Thymus (tissue), 11 donors: ENCODE results near the gene MAN1C1. TPM values are rescaled to one million over a fixed set of nuclear protein-coding genes. Genes with fewer than 3 reads are reported as not detected.

Source experiments
- DNase-seq, 9 donors: peaks; one replicate each; pipeline ENCODE4 v3.0.0-alpha.2; 2013; ENCODE audit warnings: low spot score in 9 of 9, low read depth in 6 of 9, missing footprints in 1 of 9
- H3K27ac ChIP-seq, 2 donors: one replicate each; pipeline ENCODE4 v1.5.1; 2013; ENCODE audit warnings: control low read depth in 1 of 2, low read depth in 1 of 2, low read length in 1 of 2, mild to moderate bottlenecking in 1 of 2, moderate library complexity in 1 of 2
- H3K27me3 ChIP-seq, 2 donors: one replicate each; pipeline ENCODE4 v1.5.1; 2013; ENCODE audit warnings: low read length in 1 of 2; ENCODE audit not compliant: control insufficient read depth in 2 of 2, insufficient read depth in 1 of 2
- H3K36me3 ChIP-seq, 2 donors: one replicate each; pipeline ENCODE4 v1.5.1; 2013; ENCODE audit warnings: low read length in 1 of 2, mild to moderate bottlenecking in 1 of 2, moderate library complexity in 1 of 2; ENCODE audit not compliant: control insufficient read depth in 2 of 2, insufficient read depth in 2 of 2
- H3K4me1 ChIP-seq, 2 donors: one replicate each; pipeline ENCODE4 v1.5.1; 2013; ENCODE audit warnings: low read length in 2 of 2; ENCODE audit not compliant: control insufficient read depth in 2 of 2, insufficient read depth in 2 of 2
- H3K4me3 ChIP-seq, 2 donors: one replicate each; pipeline ENCODE4 v1.5.1; 2013; ENCODE audit warnings: low read length in 2 of 2, control low read depth in 1 of 2, mild to moderate bottlenecking in 1 of 2
- H3K9me3 ChIP-seq, 2 donors: one replicate each; pipeline ENCODE4 v1.5.1; 2013; ENCODE audit warnings: low read length in 1 of 2, mild to moderate bottlenecking in 1 of 2; ENCODE audit not compliant: control insufficient read depth in 2 of 2, insufficient read depth in 1 of 2
- WGBS: extraction: QIAGEN DNeasy Blood & Tissue Kit; methylation state at CpG from one replicate; pipeline ENCODE4 v1.1.7; 2013; 5-methylcytosine and 5-hydroxymethylcytosine counted together
- polyA plus RNA-seq: library from polyadenylated mRNA; stranded (reverse); fragments of 200-250 nt; gene quantifications from one replicate; pipeline ENCODE4 v1.2.3, GENCODE V29; 2013
- total RNA-seq: library from RNA; stranded (reverse); fragments of 120-200 nt; gene quantifications from one replicate; pipeline ENCODE4 v1.2.4, GENCODE V29; 2013
- donor health status: healthy.

The MAN1C1 gene
- total and polyA plus RNA-seq, 2 donors = 9.7 to 18.4 TPM

GRCh38 chr1:25622531-25622930 is 5.9 kb downstream of the MAN1C1 start:
- Histone ChIP-seq H3K4me3 (no peak overlapping the region), H3K27ac (no peak overlapping the region), H3K36me3 (no peaks in the 10 kb centered on the region), H3K4me1 (peaks cover 6 to 10% of the 10 kb centered on the region in 2 donors), H3K27me3 (peaks cover 36 to 55% of the 10 kb centered on the region in 2 donors), H3K9me3 (no peaks in the 10 kb centered on the region)
- 93% methylated on average over 6 of the region's 6 CpGs for WGBS
- no peak for DNase-seq

- Histone ChIP-seq H3K9me3 (no peaks in the 10 kb centered on the region), H3K4me1 (peaks cover under 1 to 7% of the 10 kb centered on the region in 2 donors), H3K4me3 (no peak overlapping the region), H3K27ac (no peak overlapping the region), H3K27me3 (peaks cover 32 to 51% of the 10 kb centered on the region in 2 donors), H3K36me3 (no peaks in the 10 kb centered on the region)
- DNase-seq = no peak
- 78% methylated on average over 4 of the region's 4 CpGs for WGBS
These were observed 6.4 kb downstream of the MAN1C1 start for GRCh38 chr1:25623007-25623406.

GRCh38 chr1:25623731-25624130 is 7.1 kb downstream of the MAN1C1 start:
- 83% methylated on average over 4 of the region's 4 CpGs for WGBS
- H3K4me1 ChIP-seq = peaks cover 0 to 4% of the 10 kb centered on the region in 2 donors
- no peak for DNase-seq
- H3K27ac ChIP-seq = no peak overlapping the region
- peaks cover 24 to 43% of the 10 kb centered on the region in 2 donors for H3K27me3 ChIP-seq
- H3K36me3 ChIP-seq = no peaks in the 10 kb centered on the region
- no peak overlapping the region for H3K4me3 ChIP-seq
- no peaks in the 10 kb centered on the region for H3K9me3 ChIP-seq

- 50% methylated on average over 3 of the region's 3 CpGs for WGBS
- no peak overlapping the region for H3K4me3 ChIP-seq
- no peak for DNase-seq
- H3K4me1 ChIP-seq = peaks cover 0 to 4% of the 10 kb centered on the region in 2 donors
- H3K27ac ChIP-seq = no peak overlapping the region
- H3K36me3 ChIP-seq = no peaks in the 10 kb centered on the region
- H3K27me3 ChIP-seq = peaks cover 21 to 39% of the 10 kb centered on the region in 2 donors
- no peaks in the 10 kb centered on the region for H3K9me3 ChIP-seq
These were observed 7.6 kb downstream of the MAN1C1 start for GRCh38 chr1:25624156-25624555.

GRCh38 chr1:25624604-25625003 is 8.0 kb downstream of the MAN1C1 start:
- 94% methylated on average over 5 of the region's 5 CpGs for WGBS
- H3K27ac ChIP-seq = no peak overlapping the region
- peaks cover 0 to 4% of the 10 kb centered on the region in 2 donors for H3K4me1 ChIP-seq
- no peaks in the 10 kb centered on the region for H3K9me3 ChIP-seq
- H3K27me3 ChIP-seq = peaks cover 17 to 35% of the 10 kb centered on the region in 2 donors
- no peaks in the 10 kb centered on the region for H3K36me3 ChIP-seq
- DNase-seq = no peak
- no peak overlapping the region for H3K4me3 ChIP-seq

GRCh38 chr1:25626018-25626417 is 9.4 kb downstream of the MAN1C1 start:
- Histone ChIP-seq H3K4me3 (no peak overlapping the region), H3K27ac (no peak overlapping the region), H3K36me3 (no peaks in the 10 kb centered on the region), H3K9me3 (peaks cover 0 to 2% of the 10 kb centered on the region in 2 donors), H3K27me3 (peaks cover 5 to 21% of the 10 kb centered on the region in 2 donors), H3K4me1 (peaks cover 0 to 4% of the 10 kb centered on the region in 2 donors)
- 74% methylated on average over 2 of the region's 2 CpGs for WGBS
- no peak for DNase-seq

GRCh38 chr1:25628741-25629421 is 12.3 kb downstream of the MAN1C1 start:
- no peak overlapping the region for H3K4me3 ChIP-seq
- no peak overlapping the region for H3K27ac ChIP-seq
- H3K4me1 ChIP-seq = peaks cover 0 to 4% of the 10 kb centered on the region in 2 donors
- H3K27me3 ChIP-seq = peaks cover 0 to 3% of the 10 kb centered on the region in 2 donors
- peaks cover 0 to 3% of the 10 kb centered on the region in 2 donors for H3K9me3 ChIP-seq
- no peaks in the 10 kb centered on the region for H3K36me3 ChIP-seq
- WGBS = 97% methylated on average over 5 of the region's 5 CpGs
- DNase-seq = no peak

GRCh38 chr1:25629836-25630235 is 13.2 kb downstream of the MAN1C1 start:
- DNase-seq = no peak
- H3K27ac ChIP-seq = no peak overlapping the region

GRCh38 chr1:25631750-25632485 is 15.3 kb downstream of the MAN1C1 start:
- WGBS = 78% methylated on average over 11 of the region's 11 CpGs
- no peak overlapping the region for H3K27ac ChIP-seq
- DNase-seq = no peak

More at GRCh38 chr1:25629836-25630235, 13.2 kb downstream of the MAN1C1 start:
- H3K9me3 ChIP-seq = peaks cover 0 to 3% of the 10 kb centered on the region in 2 donors
- no peaks in the 10 kb centered on the region for H3K36me3 ChIP-seq
- H3K27me3 ChIP-seq = no peaks in the 10 kb centered on the region
- no peak overlapping the region for H3K4me3 ChIP-seq
- no peaks in the 10 kb centered on the region for H3K4me1 ChIP-seq
- 90% methylated on average over 4 of the region's 4 CpGs for WGBS

More at GRCh38 chr1:25631750-25632485, 15.3 kb downstream of the MAN1C1 start:
- Histone ChIP-seq H3K4me1 (no peaks in the 10 kb centered on the region), H3K4me3 (no peak overlapping the region), H3K36me3 (no peaks in the 10 kb centered on the region), H3K9me3 (peaks cover 0 to 11% of the 10 kb centered on the region in 2 donors), H3K27me3 (no peaks in the 10 kb centered on the region)
